HepG2 (cell line): ENCODE measurements around the gene FCAMR. TPM values are rescaled to one million over a fixed set of nuclear protein-coding genes. Genes with fewer than 3 reads are reported as not detected.
A peak's percentile ranks its signal among the peaks of the same experiment; 100 is the strongest.

ENCODE experiments used
- ATAC-seq: fragments of 200-7000 bp; cut with Tn5 transposase; 3 replicates; pipeline ENCODE4 v1.9.1; 2020; ENCODE audit warnings: mild to moderate bottlenecking, moderate library complexity
- BruUV-seq: library from RNA; stranded (reverse); fragments of 400-500 nt; replicated peaks from 2 replicates; lab custom pipeline; 2021; lab: Mats Ljungman, UMichigan
- CTCF ChIA-PET: fragments of 300-600 bp; formaldehyde crosslinking; extraction: SDS; loops from one replicate; lab custom pipeline; 2021; ENCODE audit warnings: low total read pairs, inconsistent platforms, low intra/inter-chr PET ratio; lab: Yijun Ruan, JAX
- POLR2A ChIA-PET: fragments of 350-600 bp; sonication (Branson Sonifier 250); formaldehyde crosslinking; loops from one replicate; lab custom pipeline; 2020; ENCODE audit warnings: antibody characterized with exemption, inconsistent platforms; lab: Yijun Ruan, JAX
- DNase-seq: peaks from one replicate; pipeline ENCODE4 v3.0.0-alpha.2; 2015; ENCODE audit warnings: low spot score
- FAIRE-seq: peaks from 3 replicates; lab custom pipeline; 2011; peaks lifted over from hg19 to GRCh38; lab: Jason Lieb, UNC
- H2AFZ ChIP-seq: one replicate; pipeline ENCODE4 v1.6.1; 2011; ENCODE audit warnings: low read length, inconsistent platforms
- H3K27ac ChIP-seq: fragments of 300-600 bp; 3 replicates; pipeline ENCODE4 v1.8.0; 2011; ENCODE audit warnings: mixed run types, mild to moderate bottlenecking, mixed read lengths, low read length, inconsistent platforms; ENCODE audit not compliant: insufficient read depth; ENCODE audit errors: extremely low read length
- H3K27me3 ChIP-seq, 2 experiments: fragments of 200-600 bp in 1 of 2; 2 replicates in 1 of 2; 3 replicates in 1 of 2; pipeline versions ENCODE4 v1.6.0 to v1.8.0; 2011; ENCODE audit warnings: low read length in 2 of 2, mild to moderate bottlenecking in 2 of 2, moderate library complexity in 2 of 2, inconsistent platforms in 1 of 2; ENCODE audit not compliant: insufficient read depth in 2 of 2, control insufficient read depth in 1 of 2
- H3K36me3 ChIP-seq, 2 experiments: fragments of 200-600 bp in 1 of 2; replicated peaks in 1 of 2; 2 replicates in 1 of 2; 3 replicates in 1 of 2; pipeline versions ENCODE4 v1.5.1 to v1.8.0; 2011; ENCODE audit warnings: low read length in 2 of 2, inconsistent platforms in 1 of 2; ENCODE audit not compliant: insufficient read depth in 2 of 2, control insufficient read depth in 1 of 2
- H3K4me1 ChIP-seq: 2 replicates; pipeline ENCODE4 v1.5.1; 2012; ENCODE audit warnings: low read length, inconsistent platforms; ENCODE audit not compliant: insufficient read depth
- H3K4me2 ChIP-seq: 2 replicates; pipeline ENCODE4 v1.6.0; 2011; ENCODE audit warnings: low read depth, low read length, inconsistent platforms
- H3K4me3 ChIP-seq, 3 experiments: fragments of 200-600 bp in 1 of 3; sonication (generic), shearing (Covaris generic) in 1 of 3; replicated peaks in 1 of 3; 2 replicates each; pipeline ENCODE4 v1.5.1; 2011 to 2016; ENCODE audit warnings: low read length in 3 of 3, inconsistent platforms in 2 of 3, low read depth in 2 of 3, mild to moderate bottlenecking in 2 of 3, control low read depth in 1 of 3, mixed read lengths in 1 of 3; ENCODE audit not compliant: insufficient read depth in 1 of 3
- H3K79me2 ChIP-seq: one replicate; pipeline ENCODE4 v1.6.1; 2011; ENCODE audit warnings: low read length, inconsistent platforms; ENCODE audit not compliant: insufficient read depth
- H3K9ac ChIP-seq: 2 replicates; pipeline ENCODE4 v1.6.0; 2011; ENCODE audit warnings: mild to moderate bottlenecking, low read depth, low read length, inconsistent platforms; ENCODE audit not compliant: insufficient read depth
- H3K9me3 ChIP-seq: 2 replicates; pipeline ENCODE4 v1.5.1; 2012; ENCODE audit warnings: mild to moderate bottlenecking, low read length
- H4K20me1 ChIP-seq: 2 replicates; pipeline ENCODE4 v1.6.0; 2011; ENCODE audit warnings: inconsistent platforms, mild to moderate bottlenecking, low read length, moderate library complexity; ENCODE audit not compliant: insufficient read depth
- ARNT ChIP-seq: fragments of 450-650 bp; IDR thresholded peaks from 2 replicates; pipeline ENCODE4 v1.6.1; 2017
- ARNT2 ChIP-seq: sonication (generic); formaldehyde crosslinking; IDR thresholded peaks from 2 replicates; pipeline ENCODE4 v1.8.0; 2022; ENCODE audit warnings: mild to moderate bottlenecking, low read depth, missing genetic modification reagents, moderate library complexity
- ATF4 ChIP-seq, 2 experiments: fragments of 450-650 bp in 1 of 2; sonication (generic) in 1 of 2; formaldehyde crosslinking; IDR thresholded peaks; 2 replicates each; pipeline versions ENCODE4 v1.5.0 to v1.8.0; 2020 to 2022; ENCODE audit warnings: mild to moderate bottlenecking in 1 of 2, missing genetic modification reagents in 1 of 2
- ONECUT2 ChIP-seq: sonication (generic); formaldehyde crosslinking; IDR thresholded peaks from 2 replicates; pipeline ENCODE4 v1.4.0; 2020; ENCODE audit warnings: missing genetic modification reagents
- ZFX ChIP-seq: sonication (generic); formaldehyde crosslinking; IDR thresholded peaks from 2 replicates; pipeline ENCODE4 v1.4.0; 2020; ENCODE audit warnings: mild to moderate bottlenecking, low read depth, missing genetic modification reagents, moderate library complexity
- ZMYM4 ChIP-seq: sonication (generic); formaldehyde crosslinking; IDR thresholded peaks from 2 replicates; pipeline ENCODE4 v1.8.1; 2023; ENCODE audit warnings: mild to moderate bottlenecking, missing genetic modification reagents
- ZNF652 ChIP-seq: IDR thresholded peaks from 2 replicates; pipeline ENCODE4 v1.6.1; 2016; ENCODE audit warnings: low read depth, borderline replicate concordance
- WGBS: methylation state at CpG from one replicate; pipeline ENCODE4 v1.1.6; 2017; ENCODE audit warnings: low lambda C conversion rate; 5-methylcytosine and 5-hydroxymethylcytosine counted together
- in situ Hi-C: cut with HindIII; loops from 2 replicates; pipeline ENCODE4 v1.10.0; 2017; ENCODE audit warnings: low pct_unique_long_range_greater_than_20kb; ENCODE audit not compliant: extremely low pct_ligation_motif_present
- intact Hi-C: fragments of 100-400 bp; cut with micrococcal nuclease; formaldehyde crosslinking; loops from one replicate; pipeline ENCODE4 v1.10.0; 2022; ENCODE audit not compliant: unreplicated experiment
- polyA plus RNA-seq, 8 experiments: library from polyadenylated mRNA; depleted of rRNA in 3 of 8; stranded (reverse) in 7 of 8; unstranded in 1 of 8; fragments of >200 nt; fragmentation: Illumina TruSeq in 4 of 8; extraction: Trizol in 4 of 8; gene quantifications; 2 replicates each; pipeline versions ENCODE4 v1.2.1 to v1.2.3, GENCODE V29; 2011 to 2016; ENCODE audit warnings: low read depth in 4 of 8, missing spikeins in 1 of 8, mixed read lengths in 1 of 8; ENCODE audit not compliant: insufficient read depth in 1 of 8
- total RNA-seq, 5 experiments: library from RNA; depleted of rRNA; stranded (reverse); fragments of >200 nt; fragmentation: Illumina TruSeq; extraction: Trizol; gene quantifications; 2 replicates each; pipeline ENCODE4 v1.2.3, GENCODE V29; 2016; ENCODE audit warnings: low read depth in 1 of 5

Gene FCAMR
- total and polyA plus RNA-seq, 2 of the 13 experiments (the other 11 are each of a cell fraction or from before 2014, with no cell fraction given) = not detected

- Histone ChIP-seq H3K4me3 (peak overlapping the region in 1 of 3 experiments; percentile 51; a peak in 2 of 6 replicates), H3K27ac (no peak overlapping the region), H3K4me1 (peaks cover 56% of the 10 kb centered on the region), H3K9ac (0 out of 2 replicates have a peak overlapping the region, but pooled peaks have one; percentile 37), H4K20me1 (no peaks in the 10 kb centered on the region), H2AFZ (no peak overlapping the region), H3K79me2 (no peaks in the 10 kb centered on the region), H3K27me3 (no peaks in the 10 kb centered on the region), H3K4me2 (peak overlapping the region; percentile 70), H3K36me3 (no peaks in the 10 kb centered on the region), H3K9me3 (no peaks in the 10 kb centered on the region)
- POLR2A ChIA-PET = no interaction called here
- in situ Hi-C loops = no loop called here
- DNase-seq = no peak
- intact Hi-C loops = no loop called here
- FAIRE-seq = no peak
- CTCF ChIA-PET = no interaction called here
- TF ChIP-seq ZMYM4 (CRISPR knock-in tag) (no peak), ONECUT2 (CRISPR knock-in tag) (no peak), ARNT2 (CRISPR knock-in tag) (no peak), ZFX (0 out of 2 replicates have a peak, but pooled peaks have one; percentile 24), ZNF652 (CRISPR knock-in tag) (peak; percentile 83), ATF4 (CRISPR knock-in tag; IDR thresholded peaks at IDR 0.05) (no peak), ARNT (no peak)
- no TSS peak for BruUV-seq
- WGBS = 0% methylated on average over 1 of the region's 1 CpG
- ATAC-seq = 0 out of 3 replicates have a peak, but pooled peaks have one; percentile 11
Measured at GRCh38 chr1:207002724-207003146, 32.5 kb upstream of the FCAMR start.
